ENCODE results near the gene SYNDIG1L. TPM values are rescaled to one million over a fixed set of nuclear protein-coding genes. Genes with fewer than 3 reads are reported as not detected.

Gene SYNDIG1L
- polyA plus RNA-seq, 1 donor from 2014 or later = 2.0 TPM

GRCh38 chr14:74414403-74415114 lies 11.5 kb downstream of the SYNDIG1L start:
- H2AFZ ChIP-seq (ENCODE audit: low read depth, low read length) = no peak overlapping the region
- H3F3A ChIP-seq (ENCODE audit: insufficient read depth, low read length, poor library complexity, severe bottlenecking) = no peaks in the 10 kb centered on the region
- H3K9me2 ChIP-seq (ENCODE audit: insufficient read depth, low read length) = no peaks in the 10 kb centered on the region
- no peak overlapping the region for H3K4me2 ChIP-seq (ENCODE audit: low read length)
- H3K4me3 ChIP-seq (ENCODE audit: low read length) = no peak overlapping the region
- TF ChIP-seq POLR2AphosphoS5 (IDR thresholded peaks at IDR 0.05) (no peak), EP300 (conservative IDR thresholded peaks at IDR 0.05; ENCODE audit: poor library complexity, severe bottlenecking) (no peak), REST (IDR thresholded peaks at IDR 0.05; ENCODE audit: borderline replicate concordance) (no peak), SMC3 (conservative IDR thresholded peaks at IDR 0.05; ENCODE audit: poor library complexity) (no peak)
- H3K9ac ChIP-seq (ENCODE audit: low read length) = no peak overlapping the region
- H3K36me3 ChIP-seq (ENCODE audit: insufficient read depth, low read length) = no peaks in the 10 kb centered on the region
- no peaks in the 10 kb centered on the region for H3K79me2 ChIP-seq (replicated peaks; ENCODE audit: insufficient read depth, low read length)
- H4K20me1 ChIP-seq (ENCODE audit: insufficient read depth) = no peaks in the 10 kb centered on the region
- no peaks in the 10 kb centered on the region for H3K9me3 ChIP-seq (ENCODE audit: low read length)
- H3K27me3 ChIP-seq (ENCODE audit: insufficient read depth, low read depth, low read length) = no peaks in the 10 kb centered on the region
- no peak overlapping the region for H3K27ac ChIP-seq (ENCODE audit: low read length)

- no peak overlapping the region for H3K4me2 ChIP-seq (ENCODE audit: low read length)
These were observed 12.4 kb downstream of the SYNDIG1L start for GRCh38 chr14:74413627-74414026.

More at GRCh38 chr14:74413627-74414026, 12.4 kb downstream of the SYNDIG1L start:
- TF ChIP-seq REST (IDR thresholded peaks at IDR 0.05; ENCODE audit: borderline replicate concordance) = no peak
- no peak for TF ChIP-seq CTCF (IDR thresholded peaks at IDR 0.05; ENCODE audit: poor library complexity, severe bottlenecking)
- no peak for TF ChIP-seq TAF1 (IDR thresholded peaks at IDR 0.05; ENCODE audit: low read depth)
- no peak for TF ChIP-seq EP300 (conservative IDR thresholded peaks at IDR 0.05; ENCODE audit: poor library complexity, severe bottlenecking)
- TF ChIP-seq RAD21 (conservative IDR thresholded peaks at IDR 0.05) = no peak
- no peak for TF ChIP-seq MXI1 (conservative IDR thresholded peaks at IDR 0.05; ENCODE audit: poor library complexity, severe bottlenecking)
- TF ChIP-seq SMC3 (conservative IDR thresholded peaks at IDR 0.05; ENCODE audit: poor library complexity) = no peak
- H3K27me3 ChIP-seq (ENCODE audit: insufficient read depth, low read depth, low read length) = no peaks in the 10 kb centered on the region
- H3F3A ChIP-seq (ENCODE audit: insufficient read depth, low read length, poor library complexity, severe bottlenecking) = no peaks in the 10 kb centered on the region
- no peak overlapping the region for H2AFZ ChIP-seq (ENCODE audit: low read depth, low read length)
- no peaks in the 10 kb centered on the region for H3K9me2 ChIP-seq (ENCODE audit: insufficient read depth, low read length)
- no peaks in the 10 kb centered on the region for H3K79me2 ChIP-seq (replicated peaks; ENCODE audit: insufficient read depth, low read length)
- no peak overlapping the region for H3K9ac ChIP-seq (ENCODE audit: low read length)
- no peaks in the 10 kb centered on the region for H3K36me3 ChIP-seq (ENCODE audit: insufficient read depth, low read length)
- H3K9me3 ChIP-seq (ENCODE audit: low read length) = no peaks in the 10 kb centered on the region
- no peak overlapping the region for H3K4me3 ChIP-seq (ENCODE audit: low read length)
- H4K20me1 ChIP-seq (ENCODE audit: insufficient read depth) = no peaks in the 10 kb centered on the region
- H3K27ac ChIP-seq (ENCODE audit: low read length) = peak overlapping the region; percentile 9

All from neural cell (in vitro differentiated cells).